ENCODE measurements around the gene MRPS7.

Gene MRPS7

DNA sequence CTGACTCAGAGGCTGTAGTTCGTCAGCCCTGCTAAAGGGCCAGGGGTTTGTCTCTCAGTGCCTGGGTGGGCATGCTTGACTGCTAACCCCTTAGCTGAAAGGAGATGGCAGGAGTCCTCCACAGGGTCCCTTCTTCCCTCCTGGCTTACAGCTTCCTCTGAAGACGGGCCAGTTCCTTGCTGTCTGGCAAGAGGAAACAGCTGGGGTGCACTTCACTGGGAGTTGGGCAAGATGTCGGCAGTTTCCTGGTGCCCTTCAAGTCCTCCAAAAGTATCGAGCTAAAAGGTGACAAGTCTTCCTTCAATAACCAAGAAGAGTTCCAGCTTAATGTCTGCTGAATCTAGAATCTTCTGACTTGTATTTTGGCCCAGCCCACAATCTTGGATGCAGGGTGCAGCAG is 32.8 kb upstream of the MRPS7 start:
- in situ Hi-C loops (cut with MboI; ENCODE audit: low sequenced_read_pairs, unreplicated experiment): no loop called here
- TF ChIP-seq, protein P1, sequence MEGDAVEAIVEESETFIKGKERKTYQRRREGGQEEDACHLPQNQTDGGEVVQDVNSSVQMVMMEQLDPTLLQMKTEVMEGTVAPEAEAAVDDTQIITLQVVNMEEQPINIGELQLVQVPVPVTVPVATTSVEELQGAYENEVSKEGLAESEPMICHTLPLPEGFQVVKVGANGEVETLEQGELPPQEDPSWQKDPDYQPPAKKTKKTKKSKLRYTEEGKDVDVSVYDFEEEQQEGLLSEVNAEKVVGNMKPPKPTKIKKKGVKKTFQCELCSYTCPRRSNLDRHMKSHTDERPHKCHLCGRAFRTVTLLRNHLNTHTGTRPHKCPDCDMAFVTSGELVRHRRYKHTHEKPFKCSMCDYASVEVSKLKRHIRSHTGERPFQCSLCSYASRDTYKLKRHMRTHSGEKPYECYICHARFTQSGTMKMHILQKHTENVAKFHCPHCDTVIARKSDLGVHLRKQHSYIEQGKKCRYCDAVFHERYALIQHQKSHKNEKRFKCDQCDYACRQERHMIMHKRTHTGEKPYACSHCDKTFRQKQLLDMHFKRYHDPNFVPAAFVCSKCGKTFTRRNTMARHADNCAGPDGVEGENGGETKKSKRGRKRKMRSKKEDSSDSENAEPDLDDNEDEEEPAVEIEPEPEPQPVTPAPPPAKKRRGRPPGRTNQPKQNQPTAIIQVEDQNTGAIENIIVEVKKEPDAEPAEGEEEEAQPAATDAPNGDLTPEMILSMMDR (IDR thresholded peaks at IDR 0.05; ENCODE audit: borderline replicate concordance, control extremely low read depth, extremely low read depth, insufficient read depth, missing control alignments): no peak
- DNase-seq (ENCODE audit: low spot score): no peak

DNA sequence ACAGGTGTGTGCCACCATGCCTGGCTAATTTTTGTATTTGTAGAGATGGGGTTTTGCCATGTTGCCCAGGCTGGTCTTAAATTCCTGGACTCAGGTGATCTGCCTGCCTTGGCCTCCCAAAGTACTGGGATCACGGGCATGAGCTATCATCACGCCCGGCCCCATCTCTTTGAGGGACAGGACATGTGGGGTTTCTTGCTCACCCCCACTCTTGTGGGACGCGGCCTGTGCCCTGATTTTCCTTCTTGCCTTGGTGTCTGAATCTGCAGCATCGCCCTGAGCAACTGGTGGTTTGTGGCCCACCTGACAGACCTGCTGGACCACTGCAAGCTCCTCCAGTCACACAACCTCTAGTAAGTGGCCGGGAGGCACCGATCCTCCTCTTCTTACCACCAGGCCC is 30.6 kb upstream of the MRPS7 start:
- in situ Hi-C loops (cut with MboI; ENCODE audit: low sequenced_read_pairs, unreplicated experiment): no loop called here
- TF ChIP-seq, protein P1 (IDR thresholded peaks at IDR 0.05; ENCODE audit: borderline replicate concordance, control extremely low read depth, extremely low read depth, insufficient read depth, missing control alignments): no peak
- DNase-seq (ENCODE audit: low spot score): no peak

DNA sequence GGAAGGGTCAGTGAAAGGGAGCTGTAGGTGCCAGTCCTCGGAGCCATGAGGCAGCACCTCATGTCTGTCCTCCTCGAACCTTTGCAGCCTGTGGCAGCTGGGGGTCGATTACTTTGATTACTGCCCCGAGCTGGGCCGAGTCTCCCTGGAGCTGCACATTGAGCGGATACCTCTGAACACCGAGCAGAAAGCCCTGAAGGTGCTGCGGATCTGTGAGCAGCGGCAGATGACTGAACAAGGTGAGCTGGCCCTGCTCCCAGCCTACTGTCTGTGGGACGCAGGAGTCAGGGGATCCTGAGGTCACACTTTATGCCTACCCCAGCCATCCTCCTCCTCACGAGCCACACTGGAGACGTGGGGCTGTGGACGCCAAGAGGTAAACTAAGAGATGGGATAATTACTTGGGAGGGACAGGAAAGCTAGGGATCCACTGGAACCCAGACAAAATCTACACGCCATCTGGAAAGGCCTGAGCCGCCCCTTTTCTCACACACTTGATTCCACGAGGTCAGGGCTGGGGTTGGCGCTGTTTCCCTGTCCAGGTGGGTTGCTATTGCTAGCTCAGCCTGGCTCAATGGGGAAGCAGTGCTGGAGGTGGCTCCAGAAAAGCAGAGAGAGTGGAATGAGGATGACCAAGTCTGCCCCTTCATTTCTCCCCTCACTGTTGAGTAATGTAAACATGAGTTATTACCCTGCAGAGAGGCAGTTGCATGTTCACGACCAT is 29.8 kb upstream of the MRPS7 start:
- TF ChIP-seq, protein P1 (IDR thresholded peaks at IDR 0.05; ENCODE audit: borderline replicate concordance, control extremely low read depth, extremely low read depth, insufficient read depth, missing control alignments): no peak
- no peak for DNase-seq (ENCODE audit: low spot score)
- in situ Hi-C loops (cut with MboI; ENCODE audit: low sequenced_read_pairs, unreplicated experiment): no loop called here

DNA sequence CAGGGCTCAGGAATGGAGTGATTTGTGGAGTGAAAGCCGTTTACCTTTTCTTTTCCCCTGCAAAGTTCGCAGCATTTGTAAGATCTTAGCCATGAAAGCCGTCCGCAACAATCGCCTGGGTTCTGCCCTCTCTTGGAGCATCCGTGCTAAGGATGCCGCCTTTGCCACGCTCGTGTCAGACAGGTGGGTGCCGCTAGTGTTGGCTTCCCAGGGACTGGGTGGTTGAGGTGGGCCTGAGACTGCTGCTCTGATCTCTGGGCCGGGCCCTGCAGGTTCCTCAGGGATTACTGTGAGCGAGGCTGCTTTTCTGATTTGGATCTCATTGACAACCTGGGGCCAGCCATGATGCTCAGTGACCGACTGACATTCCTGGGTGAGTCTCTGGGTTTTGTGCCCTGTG is 28.9 kb upstream of the MRPS7 start:
- TF ChIP-seq, protein P1 (IDR thresholded peaks at IDR 0.05; ENCODE audit: borderline replicate concordance, control extremely low read depth, extremely low read depth, insufficient read depth, missing control alignments): no peak
- in situ Hi-C loops (cut with MboI; ENCODE audit: low sequenced_read_pairs, unreplicated experiment): no loop called here
- DNase-seq (ENCODE audit: low spot score): no peak

DNA sequence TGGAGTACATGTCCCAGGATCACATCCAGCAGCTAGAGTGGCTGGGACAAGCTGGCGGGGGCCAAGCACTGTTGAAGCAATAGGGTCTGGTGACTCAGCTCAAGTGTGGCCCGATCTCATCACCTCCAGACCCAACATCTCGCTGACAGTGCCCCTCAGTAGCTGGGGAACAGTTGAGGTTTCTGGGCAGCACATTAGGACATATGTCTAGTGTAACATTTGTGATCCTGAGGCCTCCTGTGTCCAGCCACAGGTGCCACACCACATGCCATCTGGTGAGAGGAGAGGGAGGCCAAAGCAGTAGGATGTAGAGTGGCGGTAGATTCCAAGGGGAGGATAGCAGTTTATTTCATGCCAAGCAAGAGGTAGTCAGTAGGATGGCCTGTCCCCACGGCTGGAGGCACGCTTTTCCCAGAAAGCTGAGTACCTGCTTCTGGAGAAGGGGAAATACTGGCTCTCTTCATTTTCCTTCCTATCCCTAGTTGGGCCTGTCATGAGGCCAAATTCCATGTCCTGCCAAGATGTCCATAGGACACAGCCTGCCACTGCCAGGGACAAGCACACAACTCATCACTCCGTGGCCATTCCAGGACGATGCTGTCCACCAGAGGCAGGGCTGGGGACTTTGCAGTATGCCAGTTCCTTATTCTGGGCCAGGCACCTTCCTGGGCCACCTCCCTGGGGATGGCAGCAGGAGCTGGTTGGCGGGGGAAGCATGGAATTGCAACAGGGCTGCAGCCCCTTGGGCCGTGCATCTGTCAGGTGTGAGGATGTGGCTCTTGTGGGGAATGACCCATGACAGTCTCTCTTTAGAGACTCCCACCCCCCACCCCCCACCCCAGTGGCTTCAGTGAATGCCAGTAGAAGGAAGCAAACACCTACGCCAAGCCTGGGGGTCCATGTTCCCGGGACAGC is 24.3 kb upstream of the MRPS7 start:
- TF ChIP-seq, protein P1 (IDR thresholded peaks at IDR 0.05; ENCODE audit: borderline replicate concordance, control extremely low read depth, extremely low read depth, insufficient read depth, missing control alignments): no peak
- DNase-seq (ENCODE audit: low spot score): no peak

DNA sequence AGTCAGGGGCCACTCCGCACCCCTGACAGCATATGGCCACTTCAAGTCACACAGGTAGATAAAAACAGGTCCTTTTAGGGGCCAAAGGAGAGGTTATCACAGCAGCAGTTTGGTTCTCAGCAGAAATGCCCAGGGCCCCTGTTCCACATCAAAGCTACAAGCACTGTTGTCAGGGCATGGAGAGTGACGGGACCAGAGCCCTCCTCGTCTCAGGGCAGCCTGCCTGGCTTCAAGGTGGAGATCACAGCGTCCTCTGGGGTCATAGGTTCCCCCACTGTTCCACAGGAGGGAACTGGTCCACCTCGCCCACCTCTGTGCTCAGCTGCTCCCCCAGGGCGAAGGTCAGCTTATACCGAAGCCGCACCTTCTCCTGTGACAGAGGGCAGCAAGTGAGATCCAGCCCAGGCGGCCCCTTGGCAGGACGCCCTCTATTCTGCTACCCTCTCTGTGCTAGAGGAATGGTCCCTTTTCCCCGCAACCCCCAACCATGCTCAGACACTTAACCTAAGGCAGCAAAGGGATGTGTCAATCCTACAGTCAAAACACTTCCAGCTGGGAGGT is 23.6 kb upstream of the MRPS7 start:
- TF ChIP-seq, protein P1 (IDR thresholded peaks at IDR 0.05; ENCODE audit: borderline replicate concordance, control extremely low read depth, extremely low read depth, insufficient read depth, missing control alignments): no peak
- no peak for DNase-seq (ENCODE audit: low spot score)
- in situ Hi-C loops (cut with MboI; ENCODE audit: low sequenced_read_pairs, unreplicated experiment): no loop called here

More for the DNA sequence above, 24.3 kb upstream of the MRPS7 start:
- in situ Hi-C loops (cut with MboI; ENCODE audit: low sequenced_read_pairs, unreplicated experiment): no loop called here
